Stimulated activated CD4-positive, alpha-beta T cell treated with anti-CD3 and anti-CD28 coated beads, Interleukin-1b, Interleukin-23, amount 100 ng/mL, for 1 hour (primary cell): ENCODE data around the gene AIFM1.

Source experiments
- DNase-seq, 2 donors: peaks; one replicate each; pipeline ENCODE4 v3.0.0-alpha.2; 2020; ENCODE audit warnings: low read depth in 2 of 2

The AIFM1 gene

GRCh38 chrX:130093271-130093670 is 72.4 kb downstream of the AIFM1 start:
- no peak for DNase-seq

DNA sequence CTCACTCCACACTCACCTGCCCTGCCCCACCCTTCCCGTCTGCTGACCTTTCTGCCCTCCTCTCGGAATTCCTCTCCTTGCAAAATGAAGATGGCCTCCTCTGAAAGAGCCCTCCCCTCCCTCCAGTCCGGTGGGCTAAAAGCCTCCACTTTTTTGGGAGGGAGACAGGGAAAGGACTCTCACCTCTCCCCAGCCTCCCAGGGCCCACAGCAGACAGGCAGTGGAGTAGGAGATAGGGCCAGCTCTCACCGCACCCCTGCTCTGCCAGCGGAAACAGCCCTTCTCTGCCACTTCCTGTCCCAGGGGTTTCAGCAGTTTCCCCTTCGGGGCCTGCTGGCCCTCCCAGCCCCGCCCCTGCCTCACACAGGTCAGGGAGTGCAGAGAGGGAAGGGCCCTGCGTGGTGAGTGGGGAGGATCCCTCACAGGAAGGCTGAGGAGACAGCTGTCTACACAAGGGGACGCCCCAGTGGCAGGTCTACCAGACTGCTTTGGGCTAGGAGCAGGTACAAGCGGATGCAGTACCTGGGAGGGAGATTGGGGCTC is 73.6 kb downstream of the AIFM1 start:
- peak; percentile 34 to 65 for DNase-seq

- DNase-seq = no peak
Measured at GRCh38 chrX:130090364-130090763, 75.3 kb downstream of the AIFM1 start.

- no peak for DNase-seq
Measured at GRCh38 chrX:130086447-130087206, 79.0 kb downstream of the AIFM1 start.

DNA sequence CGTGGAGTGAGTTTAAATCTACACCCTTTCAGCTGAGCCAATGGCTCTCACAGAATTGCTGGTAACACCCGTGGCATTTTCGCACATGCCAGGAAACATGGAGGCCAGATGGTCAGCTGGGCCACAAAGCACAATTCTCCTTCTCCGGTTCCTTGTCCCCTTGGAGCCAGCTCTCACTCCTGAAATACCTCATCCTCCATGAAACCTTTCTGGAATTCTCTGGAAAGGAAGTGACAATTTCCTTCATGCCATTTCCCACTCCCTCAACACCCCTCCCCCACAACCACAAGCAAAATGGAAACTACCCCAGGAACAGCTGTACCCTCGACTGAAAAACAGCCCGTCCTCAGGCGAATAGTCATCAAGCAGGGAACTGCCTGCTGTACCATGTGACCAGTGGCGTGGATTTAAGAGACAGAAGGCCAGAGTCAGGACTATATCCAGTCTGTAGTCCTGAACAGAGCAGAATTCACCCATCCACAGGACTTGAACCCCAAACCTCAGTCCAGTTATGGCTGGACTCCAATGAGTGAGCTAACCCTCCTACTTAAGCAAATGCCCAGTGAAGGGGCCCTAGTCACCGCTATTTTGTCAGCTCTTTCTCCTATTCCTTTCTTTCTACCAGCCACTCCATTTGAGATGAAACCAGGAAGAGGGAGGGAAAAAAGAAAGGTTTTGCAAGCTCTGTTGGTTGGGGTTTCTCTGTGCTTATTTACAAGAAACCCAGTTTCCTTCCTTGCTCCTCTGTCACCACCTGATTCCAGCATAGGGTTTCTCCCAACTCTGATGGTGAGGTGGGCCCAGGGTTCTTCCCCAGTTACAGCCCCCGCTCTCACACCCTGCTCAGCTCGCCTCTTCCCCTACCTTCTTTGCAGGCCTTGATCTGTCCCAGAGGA is 79.8 kb downstream of the AIFM1 start:
- DNase-seq = no peak

GRCh38 chrX:130084631-130085237 is 80.9 kb downstream of the AIFM1 start:
- no peak for DNase-seq

GRCh38 chrX:130083656-130084382 is 81.8 kb downstream of the AIFM1 start:
- DNase-seq = no peak

DNA sequence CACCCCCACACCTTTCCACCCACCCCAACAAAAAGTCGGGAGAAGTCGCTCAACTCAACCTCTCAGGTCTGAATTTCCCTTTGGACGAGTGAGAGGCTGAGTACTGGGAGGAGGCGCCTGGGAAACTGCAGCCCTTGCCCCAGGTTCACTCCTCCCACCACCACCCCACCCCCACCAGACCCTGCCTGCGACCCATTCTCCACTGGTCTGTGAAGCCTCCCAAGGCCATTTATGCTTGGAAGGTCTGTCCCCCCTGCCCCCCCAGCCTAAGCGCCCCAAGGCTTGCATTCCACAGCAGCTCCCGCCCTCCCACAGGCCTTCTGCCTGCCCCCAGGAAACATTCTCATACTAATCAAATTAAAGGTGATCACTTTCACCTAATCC is 82.5 kb downstream of the AIFM1 start:
- DNase-seq = no peak

GRCh38 chrX:130082244-130083106 is 83.2 kb downstream of the AIFM1 start:
- DNase-seq = peak; percentile 21 to 34

GRCh38 chrX:130081421-130082045 is 84.1 kb downstream of the AIFM1 start:
- no peak for DNase-seq

DNA sequence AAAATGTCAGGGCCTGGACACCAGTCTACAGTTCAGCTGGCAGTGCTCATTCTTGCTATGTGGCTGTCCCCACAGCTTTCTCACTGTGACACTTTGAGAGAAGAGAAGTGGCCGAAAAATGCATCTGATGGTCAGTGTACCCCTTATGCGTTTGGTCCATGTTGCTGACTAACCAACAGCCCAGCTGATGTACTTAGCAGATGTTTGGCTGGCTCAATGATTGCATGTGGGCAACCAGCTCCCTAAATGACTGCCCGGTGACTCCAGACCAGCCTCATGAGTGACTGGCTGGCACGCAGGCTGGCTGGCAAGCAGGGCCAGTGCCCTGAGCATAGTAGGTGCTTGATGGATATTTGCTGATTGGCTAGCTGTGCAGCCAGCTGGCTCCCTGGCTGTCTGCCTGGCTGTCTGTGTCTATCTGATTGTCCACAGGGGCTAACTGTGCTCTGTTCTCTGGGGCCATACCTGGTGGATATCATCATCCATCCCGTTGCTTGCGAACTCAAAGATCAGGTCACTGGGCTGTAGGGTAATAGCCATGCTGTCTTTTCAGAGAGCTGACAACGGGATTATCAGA is 84.8 kb downstream of the AIFM1 start:
- no peak for DNase-seq

- peak in 1 of 2 donors; percentile 20 for DNase-seq
Measured at GRCh38 chrX:130079824-130080406, 85.7 kb downstream of the AIFM1 start.
